GM23248 (cell line): ENCODE measurements around the gene RERE.

Experiments used
- EZH2 ChIP-seq: fragments of 200-600 bp; sonication (generic); IDR thresholded peaks from 2 replicates; pipeline ENCODE4 v1.6.1; 2018; ENCODE audit warnings: antibody characterized with exemption, mild to moderate bottlenecking; ENCODE audit not compliant: insufficient read depth, poor library complexity, severe bottlenecking
- EZH2phosphoT487 ChIP-seq: fragments of 200-600 bp; sonication (generic); IDR thresholded peaks from 2 replicates; pipeline ENCODE4 v1.6.1; 2018; ENCODE audit warnings: antibody characterized with exemption, moderate library complexity, mild to moderate bottlenecking, low read depth; ENCODE audit not compliant: insufficient read depth

- TF ChIP-seq EZH2, result no peak
- no peak for TF ChIP-seq EZH2phosphoT487
Measured at GRCh38 chr1:8560035-8560434, 257.4 kb downstream of the RERE start.
